Sciatic nerve (tissue), 2 donors: ENCODE measurements around the gene TMEM178B. TPM values are rescaled to one million over a fixed set of nuclear protein-coding genes. Genes with fewer than 3 reads are reported as not detected.

Experiments
- ATAC-seq: fragments of 200-7000 bp; cut with Tn5 transposase; one replicate; pipeline ENCODE4 v1.9.1; 2020; ENCODE audit warnings: mild to moderate bottlenecking, moderate library complexity
- DNase-seq: peaks from one replicate; pipeline ENCODE4 v3.0.0-alpha.2; 2020; ENCODE audit warnings: low spot score
- intact Hi-C: fragments of 100-400 bp; cut with DNase I; formaldehyde crosslinking; loops from one replicate; pipeline ENCODE4 v1.14.2; 2022
- total RNA-seq: library from RNA; stranded (reverse); fragmentation: NEBNext Ultra II Directional; extraction: Animal tissue kit (Norgen Biotek cat#: 25700); gene quantifications from one replicate; pipeline ENCODE4 v1.2.1, GENCODE V29; 2021
- donor health status: DM: no; HTN: no; CAD: no.
- donor health status: DM: no; HTN: no; CAD: no.

The TMEM178B gene
- total RNA-seq, 1 donor from 2014 or later, result 1.1 TPM

DNA sequence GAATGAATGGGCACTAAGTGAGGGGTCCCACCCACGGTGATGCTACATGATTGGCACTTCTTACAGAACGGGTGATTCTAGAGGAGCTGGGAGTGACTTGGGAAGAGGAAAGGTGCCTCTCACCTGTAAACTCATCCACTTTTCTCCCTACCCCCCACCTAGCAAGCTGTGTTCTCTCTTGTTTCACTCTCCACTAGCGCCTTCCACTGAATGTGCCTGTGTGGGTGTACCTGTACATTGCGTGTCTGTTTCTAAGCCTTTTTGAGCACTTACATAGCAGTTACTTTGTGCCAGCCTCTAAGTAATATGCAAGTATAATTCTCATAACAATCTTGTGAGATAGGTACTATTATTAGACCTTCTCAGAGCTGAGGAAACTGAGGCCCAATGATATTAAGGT lies 343.6 kb downstream of the TMEM178B start:
- no peak for DNase-seq
- ATAC-seq, result no peak
- intact Hi-C loops, result no loop called here

- no peak for ATAC-seq
Observed at GRCh38 chr7:141418066-141418465, 344.2 kb downstream of the TMEM178B start.

GRCh38 chr7:141421306-141421705 lies 347.4 kb downstream of the TMEM178B start:
- ATAC-seq (no peak), DNase-seq (no peak)
- intact Hi-C loops, result no loop called here

More at GRCh38 chr7:141418066-141418465, 344.2 kb downstream of the TMEM178B start:
- no peak for DNase-seq
- intact Hi-C loops, result no loop called here

GRCh38 chr7:141427134-141427533 lies 353.3 kb downstream of the TMEM178B start:
- ATAC-seq (no peak), DNase-seq (no peak)
- intact Hi-C loops, result no loop called here

GRCh38 chr7:141430455-141431139 lies 356.7 kb downstream of the TMEM178B start:
- no peak for ATAC-seq
- intact Hi-C loops, result no loop called here

GRCh38 chr7:141431140-141431479 lies 357.2 kb downstream of the TMEM178B start:
- DNase-seq (no peak), ATAC-seq (no peak)
- intact Hi-C loops, result no loop called here

More at GRCh38 chr7:141430455-141431139, 356.7 kb downstream of the TMEM178B start:
- no peak for DNase-seq

DNA sequence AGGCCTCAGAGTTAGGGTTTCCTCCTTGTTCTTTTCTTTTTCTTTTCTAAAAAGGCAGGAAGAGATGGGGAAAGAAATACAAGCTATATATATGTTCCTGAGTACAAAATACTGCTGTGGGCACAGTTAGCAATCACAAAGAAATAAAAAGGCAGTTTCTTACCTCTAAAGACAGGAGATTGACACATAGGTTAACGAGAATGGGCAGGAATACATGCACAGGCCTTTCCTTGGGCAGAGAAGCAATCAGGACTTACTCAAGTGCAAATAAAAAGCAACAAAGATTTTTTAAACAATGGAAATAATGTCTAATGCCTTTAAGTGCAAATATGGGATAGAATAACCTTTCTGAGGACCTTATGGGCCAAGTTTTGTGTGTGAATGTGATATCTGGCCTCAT lies 357.8 kb downstream of the TMEM178B start:
- intact Hi-C loops, result no loop called here
- ATAC-seq (no peak), DNase-seq (no peak)

GRCh38 chr7:141433698-141434097 lies 359.8 kb downstream of the TMEM178B start:
- peak; percentile 86 for ATAC-seq
- intact Hi-C loops, result no loop called here
- no peak for DNase-seq

- intact Hi-C loops, result no loop called here
- no peak for ATAC-seq
- DNase-seq, result no peak
Observed at GRCh38 chr7:141436139-141436538, 362.3 kb downstream of the TMEM178B start.

GRCh38 chr7:141436575-141437075 lies 362.8 kb downstream of the TMEM178B start:
- DNase-seq, result no peak
- intact Hi-C loops, result no loop called here
- no peak for ATAC-seq

GRCh38 chr7:141439164-141439563 lies 365.3 kb downstream of the TMEM178B start:
- intact Hi-C loops, result no loop called here
- ATAC-seq, result no peak
- DNase-seq, result no peak

DNA sequence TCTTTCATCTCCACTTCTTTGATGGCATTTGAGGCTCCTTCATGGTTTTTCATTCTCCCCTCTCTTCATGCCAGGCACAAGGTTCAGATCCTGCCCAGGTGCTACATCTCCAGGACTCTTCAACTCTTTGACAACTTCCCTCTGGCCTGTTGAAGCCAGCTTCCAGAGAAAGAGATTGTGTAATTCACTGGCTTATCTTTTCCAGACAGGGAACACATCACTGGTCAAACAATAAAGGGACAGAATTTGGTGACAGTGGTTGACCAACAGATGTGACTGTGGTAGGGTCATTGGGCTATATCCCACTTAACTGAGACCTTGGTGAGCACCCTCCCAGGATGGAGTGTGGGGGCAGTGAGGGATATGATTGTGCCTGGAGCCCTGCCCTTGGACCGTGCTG lies 365.9 kb downstream of the TMEM178B start:
- intact Hi-C loops, result no loop called here
- DNase-seq (no peak), ATAC-seq (no peak)

- intact Hi-C loops, result no loop called here
- peak; percentile 13 for ATAC-seq
- DNase-seq, result no peak
Observed at GRCh38 chr7:141441837-141442627, 368.2 kb downstream of the TMEM178B start.

- DNase-seq (no peak), ATAC-seq (peak; percentile 90)
- intact Hi-C loops, result no loop called here
Observed at GRCh38 chr7:141442781-141443180, 368.9 kb downstream of the TMEM178B start.

- ATAC-seq (no peak), DNase-seq (no peak)
- intact Hi-C loops, result no loop called here
Observed at GRCh38 chr7:141444961-141445360, 371.1 kb downstream of the TMEM178B start.

GRCh38 chr7:141451232-141451631 lies 377.4 kb downstream of the TMEM178B start:
- no peak for ATAC-seq
- intact Hi-C loops, result no loop called here
- DNase-seq, result no peak

DNA sequence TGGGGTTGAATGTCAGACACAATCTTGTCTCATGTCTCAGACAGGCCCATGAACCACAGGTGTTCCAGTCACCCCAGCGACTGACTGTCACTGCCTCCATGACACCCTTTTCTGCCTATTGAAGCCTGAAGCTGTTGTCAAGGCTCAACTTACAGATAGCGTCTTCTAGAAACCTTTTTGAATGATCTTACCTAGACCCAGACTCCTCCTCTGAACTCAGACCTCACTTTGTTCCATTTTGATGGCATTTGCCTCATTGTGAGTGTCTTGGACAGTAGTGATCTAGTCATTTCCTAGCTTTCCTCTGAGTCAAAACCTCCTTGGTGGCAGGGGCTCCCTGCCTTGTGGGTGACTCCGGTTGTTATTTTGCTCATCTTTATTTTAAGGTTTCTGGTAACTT lies 379.0 kb downstream of the TMEM178B start:
- intact Hi-C loops, result no loop called here
- no peak for DNase-seq
- no peak for ATAC-seq

- ATAC-seq (no peak), DNase-seq (no peak)
- intact Hi-C loops, result no loop called here
Observed at GRCh38 chr7:141454338-141454737, 380.5 kb downstream of the TMEM178B start.

GRCh38 chr7:141455723-141456122 lies 381.9 kb downstream of the TMEM178B start:
- DNase-seq, result no peak
- no peak for ATAC-seq
- intact Hi-C loops, result no loop called here

- ATAC-seq (no peak), DNase-seq (no peak)
- intact Hi-C loops, result no loop called here
Observed at GRCh38 chr7:141456298-141456697, 382.4 kb downstream of the TMEM178B start.
